ENCODE measurements around the gene MT1X. TPM values are rescaled to one million over a fixed set of nuclear protein-coding genes. Genes with fewer than 3 reads are reported as not detected.
"Not testable (repeated sequence)": the region's sequence is repeated elsewhere in the genome, so short reads cannot be mapped to it uniquely, and the experiment has no call there.

MT1X gene
- total RNA-seq, 1 experiment from 2014 or later, result 18.9 TPM

DNA sequence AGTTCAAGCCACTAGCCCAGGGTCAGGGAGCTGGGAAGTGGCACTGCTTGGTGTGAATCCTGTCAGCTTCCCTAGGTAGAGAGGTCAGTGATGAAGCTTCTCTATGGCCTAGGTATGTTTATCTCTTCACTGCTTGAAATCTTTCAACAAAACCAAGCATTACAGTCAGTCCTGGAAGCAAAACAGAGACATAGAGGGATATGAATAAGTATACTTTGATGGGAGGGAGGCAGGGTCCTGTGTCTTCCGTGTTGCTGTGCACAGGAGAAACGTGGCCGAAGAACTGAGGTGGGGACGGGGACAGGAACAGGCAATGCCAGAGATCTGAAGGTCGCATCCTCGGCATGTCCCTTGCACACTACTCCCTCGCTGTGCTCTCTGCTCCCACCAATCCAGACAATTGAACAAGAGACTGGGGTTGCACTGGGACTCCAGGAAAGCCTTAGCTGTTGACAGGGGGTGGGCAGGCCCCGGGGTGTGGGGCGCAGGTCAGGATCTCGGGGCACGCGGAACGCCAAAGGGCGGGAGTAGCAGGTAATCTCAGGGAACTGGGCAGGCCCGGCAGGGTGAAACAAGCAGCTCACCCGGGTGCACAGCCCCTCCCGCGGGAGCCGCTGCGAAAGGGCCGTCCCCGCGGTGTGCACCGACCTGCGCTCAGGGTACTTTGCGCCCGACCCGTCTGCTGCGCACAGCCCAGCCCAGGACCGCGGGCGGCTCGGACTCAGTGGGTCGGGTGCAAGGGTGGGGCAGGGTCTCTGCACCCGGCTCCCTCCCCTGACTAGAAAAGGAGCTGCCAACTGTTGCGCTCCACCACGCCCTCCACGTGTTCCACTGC, 13.0 kb upstream of the MT1X start, which contains the start of gene MT1H:
Gene MT1H, plus strand, starts transcription at position 810 of the 835 bp plus-strand sequence. CDS start 71 bp downstream, outside the sequence.
- Histone ChIP-seq H3K4me2 (no peak within 1 kb of the TSS), H3K9me2 (ENCODE audit: insufficient read depth) (no peaks in the 10 kb centered on the region), H4K20me1 (ENCODE audit: insufficient read depth) (no peaks in the 10 kb centered on the region), H3K27ac (no peak within 1 kb of the TSS), H3K4me1 (replicated peaks; ENCODE audit: insufficient read depth) (peaks cover 15% of the 10 kb centered on the region), H3K9me3 (ENCODE audit: insufficient read depth, low read depth) (no peaks in the 10 kb centered on the region), H3K27me3 (ENCODE audit: insufficient read depth, low read depth) (peaks cover 10% of the 10 kb centered on the region), H3K79me2 (ENCODE audit: low read depth) (no peaks in the 10 kb centered on the region), H3K4me3 (no peak within 1 kb of the TSS), H3K36me3 (ENCODE audit: low read depth) (no peaks in the 10 kb centered on the region), H2AFZ (no peak within 1 kb of the TSS), H3F3A (ENCODE audit: insufficient read depth, low read depth) (peaks cover 4% of the 10 kb centered on the region)
- TF ChIP-seq, protein P1, sequence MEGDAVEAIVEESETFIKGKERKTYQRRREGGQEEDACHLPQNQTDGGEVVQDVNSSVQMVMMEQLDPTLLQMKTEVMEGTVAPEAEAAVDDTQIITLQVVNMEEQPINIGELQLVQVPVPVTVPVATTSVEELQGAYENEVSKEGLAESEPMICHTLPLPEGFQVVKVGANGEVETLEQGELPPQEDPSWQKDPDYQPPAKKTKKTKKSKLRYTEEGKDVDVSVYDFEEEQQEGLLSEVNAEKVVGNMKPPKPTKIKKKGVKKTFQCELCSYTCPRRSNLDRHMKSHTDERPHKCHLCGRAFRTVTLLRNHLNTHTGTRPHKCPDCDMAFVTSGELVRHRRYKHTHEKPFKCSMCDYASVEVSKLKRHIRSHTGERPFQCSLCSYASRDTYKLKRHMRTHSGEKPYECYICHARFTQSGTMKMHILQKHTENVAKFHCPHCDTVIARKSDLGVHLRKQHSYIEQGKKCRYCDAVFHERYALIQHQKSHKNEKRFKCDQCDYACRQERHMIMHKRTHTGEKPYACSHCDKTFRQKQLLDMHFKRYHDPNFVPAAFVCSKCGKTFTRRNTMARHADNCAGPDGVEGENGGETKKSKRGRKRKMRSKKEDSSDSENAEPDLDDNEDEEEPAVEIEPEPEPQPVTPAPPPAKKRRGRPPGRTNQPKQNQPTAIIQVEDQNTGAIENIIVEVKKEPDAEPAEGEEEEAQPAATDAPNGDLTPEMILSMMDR (conservative IDR thresholded peaks at IDR 0.05), result no peak
- TF ChIP-seq EZH2 (IDR thresholded peaks at IDR 0.05; ENCODE audit: low read depth), result no peak
- intact Hi-C loops (cut with micrococcal nuclease; ENCODE audit: unreplicated experiment), result no loop called here
- DNase-seq, result no peak
- no TSS peak for BruUV-seq (replicated peaks)
- ChIA-PET CTCF (no interaction called here), POLR2A (ENCODE audit: unreplicated experiment) (no interaction called here)

DNA sequence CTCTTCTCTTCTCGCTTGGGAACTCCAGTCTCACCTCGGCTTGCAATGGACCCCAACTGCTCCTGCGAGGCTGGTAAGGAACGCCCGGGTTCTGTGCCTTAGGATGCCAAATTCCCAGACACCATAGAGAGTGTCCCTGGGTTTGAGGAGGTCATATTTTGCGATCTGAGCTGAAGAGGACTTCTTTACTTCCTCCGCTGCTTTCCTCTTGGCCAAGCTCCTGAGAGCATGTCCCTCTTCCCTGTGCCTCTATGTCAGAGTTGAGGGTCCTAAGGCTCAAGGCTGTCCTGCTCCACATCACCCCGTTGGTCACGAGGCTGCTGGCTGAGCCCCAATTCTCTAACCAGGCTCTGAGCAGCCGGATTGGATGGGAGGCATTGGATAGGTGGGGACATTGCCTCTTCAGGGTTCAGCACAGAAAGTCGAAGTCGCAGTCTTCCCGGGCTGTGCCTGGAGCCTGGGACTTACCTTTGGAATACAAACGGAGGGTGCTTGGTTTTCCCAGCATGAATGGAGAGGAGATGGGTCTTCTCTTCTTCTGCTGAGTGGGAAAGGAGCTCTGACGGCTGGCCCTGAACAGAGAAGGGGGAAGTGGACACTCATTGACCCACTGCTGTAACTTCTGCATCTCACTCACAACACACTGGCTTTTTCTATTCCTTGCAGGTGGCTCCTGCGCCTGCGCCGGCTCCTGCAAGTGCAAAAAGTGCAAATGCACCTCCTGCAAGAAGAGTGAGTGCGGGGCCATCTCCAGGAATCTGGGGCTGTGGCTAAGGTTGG, 12.2 kb upstream of the MT1X start:
- Histone ChIP-seq H3K9me2 (ENCODE audit: insufficient read depth) (no peaks in the 10 kb centered on the region), H3F3A (ENCODE audit: insufficient read depth, low read depth) (peaks cover 4% of the 10 kb centered on the region), H2AFZ (no peak overlapping the region), H3K9me3 (ENCODE audit: insufficient read depth, low read depth) (no peaks in the 10 kb centered on the region), H3K4me2 (no peak overlapping the region), H3K27me3 (ENCODE audit: insufficient read depth, low read depth) (peaks cover 10% of the 10 kb centered on the region), H3K4me3 (no peak overlapping the region), H4K20me1 (ENCODE audit: insufficient read depth) (no peaks in the 10 kb centered on the region), H3K79me2 (ENCODE audit: low read depth) (no peaks in the 10 kb centered on the region), H3K36me3 (ENCODE audit: low read depth) (no peaks in the 10 kb centered on the region), H3K4me1 (replicated peaks; ENCODE audit: insufficient read depth) (peaks cover 10% of the 10 kb centered on the region), H3K27ac (no peak overlapping the region)
- TF ChIP-seq, protein P1 (conservative IDR thresholded peaks at IDR 0.05), result no peak
- no peak for TF ChIP-seq EZH2 (IDR thresholded peaks at IDR 0.05; ENCODE audit: low read depth)
- no TSS peak for BruUV-seq (replicated peaks)
- DNase-seq, result no peak
- ChIA-PET POLR2A (ENCODE audit: unreplicated experiment) (interaction anchor here (0.6 kb wide), 1 partner anchor 52 kb away, joined by 3 read pairs; no protein-coding TSS in a partner anchor), CTCF (no interaction called here)
- intact Hi-C loops (cut with micrococcal nuclease; ENCODE audit: unreplicated experiment), result no loop called here

DNA sequence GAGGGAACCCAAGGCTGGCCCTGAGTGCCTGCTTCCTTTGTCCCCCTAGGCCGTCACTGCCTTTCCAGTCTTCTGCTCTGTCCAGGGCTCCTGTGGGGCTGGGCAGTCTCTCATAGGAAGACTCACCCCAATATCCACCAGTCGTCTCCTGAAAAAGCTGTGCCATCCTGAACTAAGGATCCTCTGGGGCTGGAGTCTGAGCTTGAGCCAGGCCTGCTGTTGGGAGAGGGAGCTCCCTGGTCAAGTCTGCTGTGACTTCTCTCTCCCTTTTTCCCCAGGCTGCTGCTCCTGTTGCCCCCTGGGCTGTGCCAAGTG, 11.7 kb upstream of the MT1X start:
- no peak overlapping the region for H3K27ac ChIP-seq
- no peaks in the 10 kb centered on the region for H3K9me3 ChIP-seq (ENCODE audit: insufficient read depth, low read depth)
- H3F3A ChIP-seq (ENCODE audit: insufficient read depth, low read depth), result no peaks in the 10 kb centered on the region
- no peak overlapping the region for H3K4me3 ChIP-seq
- TF ChIP-seq EZH2 (IDR thresholded peaks at IDR 0.05; ENCODE audit: low read depth), result no peak
- TF ChIP-seq, protein P1 (conservative IDR thresholded peaks at IDR 0.05), result no peak
- H3K36me3 ChIP-seq (ENCODE audit: low read depth), result no peaks in the 10 kb centered on the region
- intact Hi-C loops (cut with micrococcal nuclease; ENCODE audit: unreplicated experiment), result no loop called here
- H3K4me2 ChIP-seq, result no peak overlapping the region
- no peak overlapping the region for H2AFZ ChIP-seq
- BruUV-seq (replicated peaks), result no TSS peak
- no peaks in the 10 kb centered on the region for H4K20me1 ChIP-seq (ENCODE audit: insufficient read depth)
- peaks cover 10% of the 10 kb centered on the region for H3K27me3 ChIP-seq (ENCODE audit: insufficient read depth, low read depth)
- CTCF ChIA-PET, result no interaction called here
- DNase-seq, result no peak
- no peaks in the 10 kb centered on the region for H3K79me2 ChIP-seq (ENCODE audit: low read depth)
- H3K9me2 ChIP-seq (ENCODE audit: insufficient read depth), result no peaks in the 10 kb centered on the region
- POLR2A ChIA-PET (ENCODE audit: unreplicated experiment), result no interaction called here
- peaks cover 5% of the 10 kb centered on the region for H3K4me1 ChIP-seq (replicated peaks; ENCODE audit: insufficient read depth)

DNA sequence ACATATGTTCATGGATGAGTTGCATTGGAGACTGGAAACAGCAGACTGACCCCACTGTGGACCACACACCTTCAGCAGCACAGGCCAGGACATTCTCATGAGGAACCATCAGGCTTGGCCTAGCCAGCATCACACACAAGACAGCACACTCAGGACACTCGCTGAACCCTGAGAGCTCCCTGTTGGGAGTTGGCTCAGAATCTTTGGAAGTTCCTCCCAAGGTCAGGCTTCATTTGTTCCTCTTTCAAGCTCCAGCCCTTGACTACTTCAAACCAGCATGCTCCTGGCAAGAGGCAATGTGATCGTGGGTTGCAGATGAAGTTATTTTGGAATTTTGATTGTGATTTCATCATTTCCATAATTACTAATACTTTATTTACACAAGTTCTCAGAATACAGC, 10.6 kb upstream of the MT1X start:
- H3K79me2 ChIP-seq (ENCODE audit: low read depth); POLR2A ChIA-PET (ENCODE audit: unreplicated experiment); DNase-seq; H4K20me1 ChIP-seq (ENCODE audit: insufficient read depth); intact Hi-C loops (cut with micrococcal nuclease; ENCODE audit: unreplicated experiment); BruUV-seq (replicated peaks); H3K9me2 ChIP-seq (ENCODE audit: insufficient read depth); H3K9me3 ChIP-seq (ENCODE audit: insufficient read depth, low read depth); H3K27ac ChIP-seq; CTCF ChIA-PET; H3K36me3 ChIP-seq (ENCODE audit: low read depth); H2AFZ ChIP-seq; H3F3A ChIP-seq (ENCODE audit: insufficient read depth, low read depth); H3K4me3 ChIP-seq; H3K4me1 ChIP-seq (replicated peaks; ENCODE audit: insufficient read depth); H3K4me2 ChIP-seq: not testable (repeated sequence)
- peaks cover 10% of the 10 kb centered on the region for H3K27me3 ChIP-seq (ENCODE audit: insufficient read depth, low read depth)

DNA sequence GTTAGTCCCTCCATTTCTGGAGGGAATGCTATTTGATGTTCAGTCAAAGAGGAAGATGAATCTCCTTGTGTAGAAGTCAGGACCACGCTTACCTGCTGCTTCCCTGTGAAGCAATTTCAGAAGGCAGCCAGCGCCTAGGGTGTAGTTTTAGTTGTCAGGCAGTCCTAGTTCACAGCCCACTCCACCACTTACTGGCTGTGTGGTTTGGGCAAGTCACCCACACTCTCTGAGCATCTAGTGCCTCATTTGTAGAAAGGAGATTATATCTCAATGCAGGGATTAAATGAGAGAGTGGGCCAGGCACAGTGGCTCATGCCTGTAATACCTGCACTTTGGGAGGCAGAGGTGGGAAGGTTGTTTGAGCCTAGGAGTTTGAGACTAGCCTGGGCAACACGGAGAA, 10.1 kb upstream of the MT1X start:
- H3K4me2 ChIP-seq; DNase-seq; H3K9me2 ChIP-seq (ENCODE audit: insufficient read depth); intact Hi-C loops (cut with micrococcal nuclease; ENCODE audit: unreplicated experiment); BruUV-seq (replicated peaks); CTCF ChIA-PET; H3K36me3 ChIP-seq (ENCODE audit: low read depth); H4K20me1 ChIP-seq (ENCODE audit: insufficient read depth); H2AFZ ChIP-seq; H3K4me3 ChIP-seq; H3K27ac ChIP-seq; H3F3A ChIP-seq (ENCODE audit: insufficient read depth, low read depth); H3K9me3 ChIP-seq (ENCODE audit: insufficient read depth, low read depth); H3K79me2 ChIP-seq (ENCODE audit: low read depth); H3K4me1 ChIP-seq (replicated peaks; ENCODE audit: insufficient read depth): not testable (repeated sequence)
- POLR2A ChIA-PET (ENCODE audit: unreplicated experiment), result interaction anchor here (0.6 kb wide), 1 partner anchor 70 kb away, joined by 3 read pairs; no protein-coding TSS in a partner anchor
- peaks cover 10% of the 10 kb centered on the region for H3K27me3 ChIP-seq (ENCODE audit: insufficient read depth, low read depth)
